NCI-H187 (cell line): ENCODE data around the gene ARNT2.

ENCODE experiments used
- DNase-seq, 2 experiments: peaks; one replicate each; lab custom pipeline; 2025; lab: John Stamatoyannopoulos, UW

ARNT2 gene

GRCh38 chr15:80558631-80559319, 154.6 kb downstream of the ARNT2 start:
- DNase-seq, result no peak

GRCh38 chr15:80559320-80559693, 155.1 kb downstream of the ARNT2 start:
- no peak for DNase-seq

- no peak for DNase-seq
Measured at GRCh38 chr15:80559761-80560160, 155.6 kb downstream of the ARNT2 start.

DNA sequence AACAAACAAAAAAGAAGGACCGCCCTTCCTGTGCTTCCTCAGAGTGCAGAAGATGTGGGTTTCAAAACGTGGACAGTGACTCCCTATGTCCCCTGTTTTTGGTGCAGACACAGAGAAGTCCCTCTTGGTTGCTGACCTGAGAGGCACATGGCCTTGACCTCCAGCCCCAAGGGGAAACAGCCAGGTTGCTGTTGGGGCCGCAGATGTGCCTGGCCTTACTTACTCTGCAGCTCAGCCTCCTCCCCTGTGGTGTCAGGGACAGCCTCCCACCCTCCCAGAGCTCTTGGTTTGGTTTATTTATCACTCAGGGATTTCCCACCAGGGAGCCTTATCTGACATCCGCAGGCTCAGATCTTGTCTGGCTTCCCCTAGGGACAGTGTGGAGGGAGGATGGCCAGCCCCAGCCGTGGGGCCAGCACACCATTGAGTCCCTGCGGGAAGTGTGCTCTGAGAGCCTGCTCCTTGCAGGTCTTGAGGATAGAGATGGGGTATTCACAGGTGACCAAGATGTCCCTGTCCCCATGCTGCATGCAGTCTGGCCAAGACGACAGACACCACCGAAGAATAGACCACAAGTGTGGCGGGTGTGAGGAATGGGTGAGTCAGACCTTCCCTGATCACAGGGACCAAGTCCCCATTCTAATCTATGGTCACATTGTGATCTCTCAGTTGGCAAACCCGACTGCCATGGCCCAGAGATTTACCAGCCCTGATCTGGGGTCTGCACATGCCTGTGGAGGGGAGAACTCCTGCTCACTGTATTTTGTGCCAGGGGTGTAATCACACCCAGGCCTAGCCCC, 156.6 kb downstream of the ARNT2 start:
- no peak for DNase-seq

GRCh38 chr15:80561500-80561899, 157.3 kb downstream of the ARNT2 start:
- DNase-seq, result no peak

- no peak for DNase-seq
Measured at GRCh38 chr15:80562033-80562432, 157.9 kb downstream of the ARNT2 start.

DNA sequence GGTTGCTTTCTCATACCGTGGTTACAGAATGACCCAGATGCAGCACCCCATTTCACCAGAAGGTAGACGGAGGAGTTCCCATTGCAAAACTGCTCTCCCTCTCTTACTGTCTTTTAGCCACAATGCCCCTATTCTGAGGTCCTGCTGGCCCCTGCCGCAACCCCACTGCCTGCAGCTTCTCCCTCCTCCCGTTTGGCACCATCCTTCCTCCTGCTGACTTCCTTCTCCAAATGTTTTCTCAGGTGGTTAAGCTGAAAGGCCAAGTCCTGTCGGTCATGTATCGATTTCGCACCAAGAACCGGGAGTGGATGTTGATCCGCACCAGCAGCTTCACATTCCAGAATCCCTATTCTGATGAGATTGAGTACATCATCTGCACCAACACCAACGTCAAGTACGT, 158.7 kb downstream of the ARNT2 start:
- no peak for DNase-seq

DNA sequence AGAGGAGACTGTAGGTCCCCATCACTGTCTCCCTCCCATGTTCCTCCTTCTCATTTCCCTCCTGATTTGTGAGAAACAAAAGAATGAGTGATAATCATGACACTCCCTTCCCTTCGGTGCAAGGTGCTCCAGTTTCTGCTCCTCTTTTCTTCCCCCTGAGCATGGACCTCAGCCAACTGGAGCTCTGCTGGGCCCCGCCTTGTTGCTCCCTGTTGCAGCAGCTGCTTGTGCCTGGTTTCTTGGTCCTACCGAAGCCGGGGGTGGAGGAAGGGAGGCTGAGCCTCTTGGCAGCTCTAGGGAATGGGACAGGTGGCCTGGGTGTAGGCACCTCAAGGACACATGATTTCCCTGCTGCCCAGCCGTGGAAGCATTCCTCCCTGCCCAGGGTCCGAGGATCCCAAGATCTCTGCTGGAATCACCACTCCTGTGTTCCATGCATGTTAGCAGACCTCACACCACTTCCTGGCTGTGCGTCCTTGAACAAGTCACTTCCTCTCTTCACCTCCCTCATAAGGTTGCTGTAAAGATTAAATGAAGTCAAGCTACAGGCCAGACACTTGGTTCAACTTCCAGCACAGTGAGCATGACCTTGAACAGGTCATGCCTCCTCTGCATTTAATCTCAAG, 159.3 kb downstream of the ARNT2 start:
- DNase-seq, result no peak

DNA sequence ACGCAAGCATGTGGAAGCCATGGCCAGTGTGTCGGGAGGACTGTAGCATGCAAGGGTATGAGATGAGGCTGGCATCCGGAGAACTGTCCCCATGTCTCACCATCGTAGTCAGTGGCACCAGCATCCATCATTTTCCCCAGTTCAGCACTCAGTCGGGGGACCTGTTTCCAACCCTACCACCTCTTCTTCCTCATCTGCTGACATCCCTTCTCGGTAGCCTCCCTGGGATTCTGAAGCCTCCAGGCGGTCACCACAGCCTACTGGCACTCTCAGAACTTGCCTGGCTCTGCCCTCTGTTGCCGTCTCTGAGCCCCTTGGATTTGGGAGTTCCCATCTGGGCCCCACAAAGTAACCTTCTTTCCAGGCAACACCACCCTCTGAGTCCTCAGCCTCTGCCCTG, 159.9 kb downstream of the ARNT2 start:
- DNase-seq, result no peak

DNA sequence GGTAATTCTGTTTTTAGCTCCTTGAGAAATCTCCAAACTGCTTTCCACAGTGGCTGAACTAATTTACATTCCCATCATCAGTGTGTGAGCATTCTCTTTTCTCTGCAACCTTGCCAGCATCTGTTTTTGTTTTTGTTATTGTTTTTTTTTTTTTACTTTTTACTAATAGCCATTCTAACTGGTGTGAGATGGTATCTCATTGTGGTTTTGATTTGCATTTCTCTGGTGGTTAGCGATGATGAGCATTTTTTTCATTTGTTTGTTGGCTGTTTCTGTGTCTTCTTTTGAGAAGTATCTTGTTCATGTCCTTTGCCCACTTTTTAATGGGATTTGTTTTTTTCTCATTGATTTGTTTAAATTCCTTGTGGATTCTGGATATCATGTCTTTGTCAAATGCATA, 161.2 kb downstream of the ARNT2 start:
- DNase-seq, result no peak

GRCh38 chr15:80565988-80566387, 161.8 kb downstream of the ARNT2 start:
- DNase-seq, result no peak

GRCh38 chr15:80567721-80568157, 163.6 kb downstream of the ARNT2 start:
- DNase-seq, result no peak

GRCh38 chr15:80568298-80568697, 164.1 kb downstream of the ARNT2 start:
- no peak for DNase-seq

DNA sequence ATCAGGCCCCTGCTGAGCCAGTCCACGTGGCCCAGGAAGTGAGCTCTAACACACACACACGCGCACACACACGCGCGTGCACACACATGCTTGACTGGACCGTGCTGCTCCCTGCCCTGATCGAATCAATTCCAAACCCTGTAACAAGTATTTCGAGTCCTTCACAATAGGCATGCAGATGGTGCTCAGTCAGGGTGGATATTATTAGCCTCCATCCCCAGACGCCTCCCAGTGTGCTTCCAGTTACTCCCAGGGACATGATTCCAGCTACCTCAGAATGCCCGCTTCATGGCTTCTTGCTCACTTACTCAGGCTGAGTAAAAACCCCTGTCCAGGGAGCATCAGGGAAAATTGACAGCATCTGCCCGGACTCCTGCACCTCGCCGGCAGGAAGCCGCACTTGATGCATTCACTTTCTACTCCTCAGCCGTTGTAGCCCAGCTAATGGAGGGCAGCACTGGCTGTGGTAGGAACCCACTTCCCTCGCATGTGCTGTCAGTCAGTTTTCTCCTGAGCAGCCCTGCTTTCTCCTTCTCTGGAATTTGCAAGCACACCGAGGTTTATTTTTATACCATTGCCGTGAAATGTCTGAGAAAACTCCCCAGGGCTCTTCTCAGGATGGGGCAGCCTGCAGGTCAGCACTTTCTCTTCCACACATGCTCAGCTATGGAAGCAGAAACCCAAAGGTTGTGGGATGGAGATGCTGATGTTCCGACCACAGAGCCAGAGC, 164.9 kb downstream of the ARNT2 start:
- no peak for DNase-seq

- no peak for DNase-seq
Measured at GRCh38 chr15:80569656-80570055, 165.5 kb downstream of the ARNT2 start.

GRCh38 chr15:80570553-80570952, 166.4 kb downstream of the ARNT2 start:
- DNase-seq, result no peak

DNA sequence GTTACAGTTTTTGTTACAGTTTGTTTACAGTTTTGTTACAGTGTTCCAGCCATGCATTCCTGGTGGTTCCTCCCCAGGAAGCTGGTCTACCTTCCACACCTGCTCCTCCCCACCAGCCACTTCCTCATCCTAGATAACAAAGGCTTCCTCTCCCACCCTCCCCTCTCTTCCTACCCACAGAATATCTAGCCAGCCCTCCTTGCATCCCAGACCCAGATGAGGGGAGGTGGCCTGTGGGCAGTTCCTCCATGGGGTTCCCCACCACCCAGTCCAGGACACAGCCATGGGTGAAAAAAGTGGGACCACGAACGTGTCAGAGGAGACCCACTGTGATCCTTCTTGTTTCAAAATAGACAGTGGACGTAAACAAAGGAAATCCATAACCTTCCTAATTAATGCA, 168.2 kb downstream of the ARNT2 start:
- no peak for DNase-seq

GRCh38 chr15:80573606-80574005, 169.4 kb downstream of the ARNT2 start:
- no peak for DNase-seq

DNA sequence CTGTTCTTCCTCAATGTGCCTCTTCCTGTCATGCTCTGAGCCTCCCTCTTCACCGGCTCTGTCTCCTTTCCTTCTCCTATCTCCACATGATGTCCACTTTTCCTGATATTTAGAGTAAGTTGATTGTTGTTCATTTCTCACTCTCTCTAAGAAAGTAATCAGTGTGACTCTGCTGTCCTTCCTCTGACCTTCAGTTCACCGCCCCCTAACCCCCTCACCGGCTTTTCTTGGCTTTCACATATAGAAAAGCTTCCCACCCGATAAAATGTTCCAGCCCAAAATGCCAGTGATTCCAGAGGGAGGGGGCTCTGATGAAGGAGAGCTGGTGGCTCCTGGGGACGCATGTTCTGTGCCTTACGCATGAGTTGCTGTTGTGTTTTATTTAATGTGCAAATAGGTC, 170.4 kb downstream of the ARNT2 start:
- no peak for DNase-seq

DNA sequence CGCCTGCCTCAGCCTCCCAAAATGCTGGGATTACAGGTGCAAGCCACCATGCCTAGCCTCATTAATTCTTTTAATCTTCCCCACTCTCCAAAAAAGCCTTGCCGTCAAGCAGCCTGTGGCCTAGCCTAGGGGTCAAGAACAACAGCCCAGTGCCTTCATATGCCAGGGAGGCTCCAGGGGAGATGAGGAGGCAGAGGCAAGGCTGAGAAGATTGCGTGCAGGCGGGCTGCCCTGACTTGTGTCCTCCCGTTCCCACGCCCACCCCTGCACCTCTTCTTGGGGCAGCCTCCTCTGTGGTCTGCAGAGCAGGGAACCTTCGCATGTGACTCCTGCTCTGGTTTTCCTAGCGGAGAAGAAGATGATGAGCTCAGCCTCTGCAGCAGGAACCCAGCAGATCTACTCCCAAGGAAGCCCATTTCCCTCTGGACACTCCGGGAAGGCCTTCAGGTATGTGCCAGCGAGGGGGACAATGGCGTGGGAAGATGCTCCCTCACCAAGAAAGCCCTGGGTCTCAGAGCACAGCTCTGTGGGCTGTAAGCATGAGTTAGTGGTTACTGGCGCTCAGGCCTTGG, 172.4 kb downstream of the ARNT2 start:
- DNase-seq, result no peak

- DNase-seq, result no peak
Measured at GRCh38 chr15:80577552-80578205, 173.5 kb downstream of the ARNT2 start.

GRCh38 chr15:80578206-80578595, 174.0 kb downstream of the ARNT2 start:
- DNase-seq, result no peak
